Measurements from ENCODE around the gene TPSG1. TPM values are rescaled to one million over a fixed set of nuclear protein-coding genes. Genes with fewer than 3 reads are reported as not detected.
A peak's percentile ranks its signal among the peaks of the same experiment; 100 is the strongest.
"Not testable (repeated sequence)": the region's sequence is repeated elsewhere in the genome, so short reads cannot be mapped to it uniquely, and the experiment has no call there.

Gene TPSG1
- total and polyA plus RNA-seq, 7 donors: 0.08 TPM; not detected in 6

DNA sequence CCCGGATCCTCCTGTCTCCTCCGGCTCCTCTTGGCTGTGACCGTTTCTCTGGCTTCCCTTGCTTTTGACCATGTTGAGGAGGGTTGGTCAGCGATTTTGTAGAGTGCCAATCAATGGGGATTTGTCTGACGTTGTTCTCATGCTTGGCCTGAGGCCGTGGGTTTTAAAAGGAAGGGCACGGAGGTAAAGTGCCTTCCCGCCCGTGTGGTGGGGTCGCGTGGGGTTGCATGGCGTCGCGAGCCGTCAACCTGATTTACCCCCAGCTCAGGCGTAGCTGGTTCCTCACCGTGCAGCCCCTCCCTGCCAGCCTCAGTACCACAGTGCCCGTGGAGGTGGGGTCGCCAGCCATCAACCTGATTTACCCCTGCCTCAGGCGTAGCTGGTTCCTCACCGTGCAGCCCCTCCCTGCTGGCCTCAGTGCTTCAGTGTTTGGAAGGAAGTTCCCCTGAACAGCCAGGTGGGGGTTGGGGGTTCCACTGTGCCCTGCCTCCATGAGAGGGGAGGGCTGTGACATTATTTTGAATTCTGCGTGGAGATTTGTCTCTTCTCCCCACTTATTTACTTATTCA lies 20.5 kb upstream of the TPSG1 start:
- H3K36me3 ChIP-seq (ENCODE audit: insufficient read depth in 1 of 2, low read depth in 1 of 2): no peaks in the 10 kb centered on the region
- no peak overlapping the region for H3K4me3 ChIP-seq
- WGBS, 3 donors: 37 to 42% (median 41%) methylated on average over 22 of the region's 22 CpGs
- ATAC-seq (no peak), DNase-seq (peak in 1 of 2 donors; percentile 27)
- H3K9me3 ChIP-seq: no peaks in the 10 kb centered on the region
- no peak for TF ChIP-seq CTCF (IDR thresholded peaks at IDR 0.05)
- no peak overlapping the region for H3K27ac ChIP-seq
- intact Hi-C loops (cut with DNase I): no loop called here
- no peaks in the 10 kb centered on the region for H3K4me1 ChIP-seq
- peaks cover 0 to 25% (median 6%) of the 10 kb centered on the region in 3 donors for H3K27me3 ChIP-seq (ENCODE audit: insufficient read depth in 3 of 3, low read length in 2 of 3)

DNA sequence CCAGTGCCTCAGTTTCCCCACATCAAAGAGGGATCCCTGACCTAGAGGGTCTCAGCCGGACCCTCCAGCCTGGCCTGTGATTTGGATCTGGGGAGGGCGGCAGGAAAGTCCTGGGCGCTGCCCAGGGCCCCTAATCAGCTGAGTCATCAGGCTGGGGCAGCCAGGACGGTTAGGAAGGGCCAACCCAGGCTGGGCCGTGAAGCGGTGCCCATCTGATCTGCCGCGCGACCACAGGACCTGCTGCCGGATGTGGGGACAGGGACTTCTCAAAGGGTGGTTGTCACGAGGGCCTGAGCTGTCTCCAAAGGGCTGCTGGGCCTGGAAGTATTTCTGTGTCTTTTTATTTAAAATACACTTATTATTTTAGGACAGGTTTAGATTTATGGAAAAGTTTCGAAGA lies 19.8 kb upstream of the TPSG1 start:
- DNase-seq (peak in 1 of 2 donors; percentile 51), ATAC-seq (no peak)
- no peak for TF ChIP-seq CTCF (IDR thresholded peaks at IDR 0.05)
- Histone ChIP-seq H3K4me1 (no peaks in the 10 kb centered on the region), H3K27ac (no peak overlapping the region), H3K36me3 (ENCODE audit: insufficient read depth in 1 of 2, low read depth in 1 of 2) (no peaks in the 10 kb centered on the region), H3K4me3 (no peak overlapping the region), H3K27me3 (ENCODE audit: insufficient read depth in 3 of 3, low read length in 2 of 3) (peaks cover 0 to 25% (median 6%) of the 10 kb centered on the region in 3 donors), H3K9me3 (no peaks in the 10 kb centered on the region)
- intact Hi-C loops (cut with DNase I): no loop called here
- 64 to 75% (median 69%) methylated on average over 12 of the region's 12 CpGs for WGBS, 3 donors

DNA sequence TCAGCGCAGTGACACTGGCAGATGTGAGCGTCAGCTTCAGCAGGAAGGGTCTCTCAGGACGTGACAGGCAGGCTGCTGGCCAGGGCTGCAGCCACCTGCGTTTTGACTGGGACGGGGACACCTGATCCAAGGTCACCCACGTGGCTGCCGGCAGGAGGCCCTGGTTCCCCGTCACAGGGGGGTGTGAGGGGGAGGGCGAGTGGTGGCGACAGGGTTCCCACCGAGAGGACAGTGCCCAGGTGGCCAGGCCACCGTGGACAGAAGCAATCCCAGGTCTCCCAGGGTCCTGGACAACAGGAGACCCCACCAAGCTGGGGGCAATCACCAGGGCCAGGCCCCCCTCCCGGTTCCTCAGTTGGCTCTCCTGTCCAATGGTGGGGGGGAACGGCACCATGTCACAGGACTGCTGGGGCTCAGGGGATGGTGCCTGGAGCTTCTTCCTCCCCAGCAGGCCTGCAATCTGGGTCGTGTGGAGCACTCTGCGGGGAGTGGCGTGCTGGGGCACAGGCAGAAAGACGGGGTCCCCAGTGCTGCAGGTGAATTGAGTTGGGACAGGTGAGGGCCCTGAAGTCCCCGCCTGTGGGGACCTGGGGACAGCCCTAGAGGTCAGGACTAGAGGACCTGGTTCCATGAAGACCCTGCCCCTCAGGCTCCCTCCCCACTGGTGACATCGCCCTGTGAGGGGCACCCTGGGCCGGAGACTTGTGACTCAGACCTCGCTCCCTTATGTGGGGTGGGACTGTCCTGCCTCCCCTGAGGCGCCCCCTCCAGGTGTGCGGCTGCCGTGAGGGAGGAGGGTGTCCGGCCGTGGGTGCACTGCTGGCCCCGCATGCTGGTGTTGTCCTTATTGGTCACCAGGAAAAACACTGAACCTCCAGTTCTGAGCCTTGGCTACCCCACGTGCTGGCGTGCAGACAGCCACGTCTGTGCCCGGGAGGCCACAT lies 19.1 kb upstream of the TPSG1 start:
- peaks cover 0 to 25% (median 6%) of the 10 kb centered on the region in 3 donors for H3K27me3 ChIP-seq (ENCODE audit: insufficient read depth in 3 of 3, low read length in 2 of 3)
- H3K4me1 ChIP-seq; H3K27ac ChIP-seq; H3K9me3 ChIP-seq; H3K4me3 ChIP-seq; H3K36me3 ChIP-seq (ENCODE audit: insufficient read depth in 1 of 2, low read depth in 1 of 2); intact Hi-C loops (cut with DNase I): not testable (repeated sequence)
- DNase-seq (peak in 1 of 2 donors; percentile 44), ATAC-seq (peak in 1 of 4 donors; percentile 28)
- 52 to 59% (median 56%) methylated on average over 16 to 30 of the region's 32 CpGs for WGBS, 3 donors

- H3K27ac ChIP-seq; H3K9me3 ChIP-seq; H3K4me1 ChIP-seq; H3K36me3 ChIP-seq (ENCODE audit: insufficient read depth in 1 of 2, low read depth in 1 of 2); H3K4me3 ChIP-seq; ATAC-seq; intact Hi-C loops (cut with DNase I): not testable (repeated sequence)
- whole genome bisulfite sequencing, 3 donors: 35 to 47% (median 41%) methylated on average over 6 to 7 of the region's 11 CpGs
- DNase-seq: peak in 1 of 2 donors; percentile 12
- H3K27me3 ChIP-seq (ENCODE audit: insufficient read depth in 3 of 3, low read length in 2 of 3): peaks cover 0 to 25% (median 6%) of the 10 kb centered on the region in 3 donors
These were observed 18.3 kb upstream of the TPSG1 start for GRCh38 chr16:1243363-1243762.

GRCh38 chr16:1241081-1241480 lies 16.0 kb upstream of the TPSG1 start:
- WGBS, 3 donors: 75 to 82% (median 79%) methylated on average over 7 to 11 of the region's 15 CpGs
- H3K36me3 ChIP-seq (ENCODE audit: insufficient read depth in 1 of 2, low read depth in 1 of 2); H3K9me3 ChIP-seq; intact Hi-C loops (cut with DNase I); H3K4me1 ChIP-seq; ATAC-seq; H3K27ac ChIP-seq; H3K4me3 ChIP-seq: not testable (repeated sequence)
- peaks cover 0 to 20% (median 6%) of the 10 kb centered on the region in 3 donors for H3K27me3 ChIP-seq (ENCODE audit: insufficient read depth in 3 of 3, low read length in 2 of 3)
- peak in 1 of 2 donors; percentile 8 for DNase-seq

- ATAC-seq; intact Hi-C loops (cut with DNase I); H3K9me3 ChIP-seq; H3K36me3 ChIP-seq (ENCODE audit: insufficient read depth in 1 of 2, low read depth in 1 of 2); H3K4me3 ChIP-seq; H3K4me1 ChIP-seq; H3K27ac ChIP-seq: not testable (repeated sequence)
- DNase-seq: peak in 1 of 2 donors; percentile 49
- 51 to 60% (median 58%) methylated on average over 2 to 5 of the region's 12 CpGs for WGBS, 3 donors
- H3K27me3 ChIP-seq (ENCODE audit: insufficient read depth in 3 of 3, low read length in 2 of 3): peaks cover 0 to 15% (median 6%) of the 10 kb centered on the region in 3 donors
These were observed 15.4 kb upstream of the TPSG1 start, which contains the start of gene TPSAB1 for GRCh38 chr16:1240436-1240835. Gene TPSAB1, plus strand, starts transcription at chr16:1240705. Its CDS starts 234 bp downstream, at chr16:1240939.

DNA sequence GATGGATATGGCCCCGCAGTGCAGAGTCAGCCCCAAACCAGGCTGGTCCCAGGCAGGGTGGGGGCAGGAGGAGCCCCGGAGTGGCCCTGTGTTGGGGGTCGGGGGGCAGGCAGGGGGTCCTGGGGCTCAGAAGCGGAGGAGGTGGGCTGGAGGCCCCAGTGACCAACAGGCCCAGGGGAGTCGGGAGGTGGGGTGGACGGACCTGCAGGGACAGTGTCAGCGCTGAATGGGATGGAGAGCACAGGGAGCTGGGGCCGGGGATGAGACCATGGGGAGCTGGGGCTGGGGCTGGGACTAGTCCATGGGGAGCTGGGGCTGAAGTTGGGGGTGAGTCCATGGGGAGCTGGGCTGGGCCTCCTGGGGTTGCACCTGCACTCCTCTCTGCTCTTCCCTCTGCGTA lies 14.5 kb upstream of the TPSG1 start:
- H3K27me3 ChIP-seq (ENCODE audit: insufficient read depth in 3 of 3, low read length in 2 of 3); H3K4me1 ChIP-seq; H3K9me3 ChIP-seq; H3K4me3 ChIP-seq; H3K36me3 ChIP-seq (ENCODE audit: insufficient read depth in 1 of 2, low read depth in 1 of 2); intact Hi-C loops (cut with DNase I); ATAC-seq; H3K27ac ChIP-seq: not testable (repeated sequence)
- 74 to 91% (median 76%) methylated on average over 5 to 9 of the region's 9 CpGs for WGBS, 3 donors
- DNase-seq: peak; percentile 4 to 26

DNA sequence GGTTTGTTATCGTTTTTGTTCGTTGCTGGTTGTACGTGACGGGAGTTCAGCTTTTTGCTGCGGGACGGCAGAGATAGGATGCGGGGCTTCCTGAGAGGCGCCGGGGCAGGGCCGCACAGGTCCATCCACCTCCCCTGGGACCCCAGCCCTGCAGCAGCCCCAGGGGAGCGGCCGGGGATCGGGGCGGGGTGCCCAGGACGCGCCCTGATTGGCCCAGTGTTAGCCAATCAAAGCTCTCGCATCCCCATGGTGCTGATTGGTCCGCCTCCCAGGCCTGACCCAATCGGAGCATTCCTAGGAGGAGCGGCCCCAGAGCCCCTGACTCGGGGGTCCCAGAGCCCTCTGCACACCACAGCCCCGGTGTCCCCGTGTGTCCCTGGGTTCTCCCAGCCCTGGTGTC lies 13.8 kb upstream of the TPSG1 start:
- intact Hi-C loops (cut with DNase I); H3K4me3 ChIP-seq; H3K27ac ChIP-seq; H3K9me3 ChIP-seq; H3K27me3 ChIP-seq (ENCODE audit: insufficient read depth in 3 of 3, low read length in 2 of 3); H3K36me3 ChIP-seq (ENCODE audit: insufficient read depth in 1 of 2, low read depth in 1 of 2); H3K4me1 ChIP-seq: not testable (repeated sequence)
- WGBS, 3 donors: 53 to 65% (median 58%) methylated on average over 11 to 19 of the region's 23 CpGs
- DNase-seq (peak in 1 of 2 donors; percentile 11), ATAC-seq (peak in 1 of 4 donors; percentile 39)
